GM18907 (cell line): Measurements from ENCODE around the gene ERAL1.
"Not testable (repeated sequence)": the region's sequence is repeated elsewhere in the genome, so short reads cannot be mapped to it uniquely, and the experiment has no call there.

Experiments used
- ATAC-seq: cut with Tn5 transposase; IDR thresholded peaks from one replicate; pipeline ENCODE4 v1.9.1; 2021; ENCODE audit warnings: mild to moderate bottlenecking, moderate library complexity; ENCODE audit not compliant: unreplicated experiment

ERAL1 gene

GRCh38 chr17:28897769-28898526, 43.1 kb downstream of the ERAL1 start:
- no peak for ATAC-seq

- no peak for ATAC-seq
Measured at GRCh38 chr17:28898527-28898955, 43.7 kb downstream of the ERAL1 start.

- ATAC-seq = no peak
Measured at GRCh38 chr17:28899212-28899815, 44.5 kb downstream of the ERAL1 start.

GRCh38 chr17:28900986-28901726, 46.3 kb downstream of the ERAL1 start:
- ATAC-seq = no peak

- peak; percentile 43 for ATAC-seq
Measured at GRCh38 chr17:28901866-28902818, 47.3 kb downstream of the ERAL1 start.

- peak; percentile 87 for ATAC-seq
Measured at GRCh38 chr17:28902819-28903545, 48.2 kb downstream of the ERAL1 start, which contains the start of gene DHRS13. TSS of gene DHRS13 (minus strand) at chr17:28903079. CDS start at chr17:28902944, 135 bp downstream.

GRCh38 chr17:28903546-28903841, 48.7 kb downstream of the ERAL1 start:
- not testable (repeated sequence) for ATAC-seq

- ATAC-seq = no peak
Measured at GRCh38 chr17:28904800-28905199, 50.0 kb downstream of the ERAL1 start.

- ATAC-seq = no peak
Measured at GRCh38 chr17:28906276-28906675, 51.5 kb downstream of the ERAL1 start.

- no peak for ATAC-seq
Measured at GRCh38 chr17:28906706-28907438, 52.1 kb downstream of the ERAL1 start.

- no peak for ATAC-seq
Measured at GRCh38 chr17:28907709-28908475, 53.1 kb downstream of the ERAL1 start.

GRCh38 chr17:28908640-28909167, 53.9 kb downstream of the ERAL1 start:
- ATAC-seq = no peak

- no peak for ATAC-seq
Measured at GRCh38 chr17:28910534-28910933, 55.7 kb downstream of the ERAL1 start.
